Breast epithelium (tissue), 3 donors: Measurements from ENCODE around the gene PLEKHA6.

Experiments used
- POLR2A ChIP-seq: fragments of 450-650 bp; IDR thresholded peaks from one replicate; pipeline ENCODE4 v1.6.1; 2016; ENCODE audit warnings: antibody characterized with exemption, mild to moderate bottlenecking, moderate library complexity
- TF ChIP-seq, protein P1 (sequence below), 3 donors: fragments of 450-650 bp; IDR thresholded peaks; one replicate each; pipeline ENCODE4 v1.5.1; 2016 to 2017; ENCODE audit warnings: antibody characterized with exemption in 3 of 3, mild to moderate bottlenecking in 3 of 3, moderate library complexity in 3 of 3

- TF ChIP-seq, protein P1, sequence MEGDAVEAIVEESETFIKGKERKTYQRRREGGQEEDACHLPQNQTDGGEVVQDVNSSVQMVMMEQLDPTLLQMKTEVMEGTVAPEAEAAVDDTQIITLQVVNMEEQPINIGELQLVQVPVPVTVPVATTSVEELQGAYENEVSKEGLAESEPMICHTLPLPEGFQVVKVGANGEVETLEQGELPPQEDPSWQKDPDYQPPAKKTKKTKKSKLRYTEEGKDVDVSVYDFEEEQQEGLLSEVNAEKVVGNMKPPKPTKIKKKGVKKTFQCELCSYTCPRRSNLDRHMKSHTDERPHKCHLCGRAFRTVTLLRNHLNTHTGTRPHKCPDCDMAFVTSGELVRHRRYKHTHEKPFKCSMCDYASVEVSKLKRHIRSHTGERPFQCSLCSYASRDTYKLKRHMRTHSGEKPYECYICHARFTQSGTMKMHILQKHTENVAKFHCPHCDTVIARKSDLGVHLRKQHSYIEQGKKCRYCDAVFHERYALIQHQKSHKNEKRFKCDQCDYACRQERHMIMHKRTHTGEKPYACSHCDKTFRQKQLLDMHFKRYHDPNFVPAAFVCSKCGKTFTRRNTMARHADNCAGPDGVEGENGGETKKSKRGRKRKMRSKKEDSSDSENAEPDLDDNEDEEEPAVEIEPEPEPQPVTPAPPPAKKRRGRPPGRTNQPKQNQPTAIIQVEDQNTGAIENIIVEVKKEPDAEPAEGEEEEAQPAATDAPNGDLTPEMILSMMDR (IDR thresholded peaks at IDR 0.05): no peak
- no peak for TF ChIP-seq POLR2A
These were observed 2.7 kb downstream of the PLEKHA6 start for GRCh38 chr1:204356997-204357396.
